Liver (tissue), 9 donors: ENCODE data around the gene RNU6-1. TPM values are rescaled to one million over a fixed set of nuclear protein-coding genes. Genes with fewer than 3 reads are reported as not detected.

Experiments used
- DNase-seq: peaks from one replicate; pipeline ENCODE4 v3.0.0-alpha.2; 2017; ENCODE audit warnings: low spot score
- H3K27ac ChIP-seq, 2 donors: one replicate each; pipeline ENCODE4 v1.7.0; 2013; ENCODE audit warnings: inconsistent platforms in 2 of 2, low read length in 2 of 2, control low read depth in 1 of 2, low read depth in 1 of 2, mild to moderate bottlenecking in 1 of 2
- H3K27me3 ChIP-seq, 4 donors: one replicate each; pipeline versions ENCODE4 v1.6.1 to v1.7.0; 2013; ENCODE audit warnings: low read length in 3 of 4, inconsistent platforms in 1 of 4, mild to moderate bottlenecking in 1 of 4, moderate library complexity in 1 of 4; ENCODE audit not compliant: control insufficient read depth in 4 of 4, insufficient read depth in 4 of 4
- H3K36me3 ChIP-seq, 4 donors: one replicate each; pipeline versions ENCODE4 v1.6.1 to v1.7.0; 2013; ENCODE audit warnings: low read length in 3 of 4, mild to moderate bottlenecking in 3 of 4, low read depth in 1 of 4, moderate library complexity in 1 of 4; ENCODE audit not compliant: control insufficient read depth in 4 of 4, insufficient read depth in 3 of 4
- H3K4me1 ChIP-seq, 4 donors: one replicate each; pipeline versions ENCODE4 v1.6.1 to v1.7.0; 2013; ENCODE audit warnings: low read length in 3 of 4, mild to moderate bottlenecking in 3 of 4, moderate library complexity in 1 of 4; ENCODE audit not compliant: control insufficient read depth in 4 of 4, insufficient read depth in 4 of 4
- H3K4me3 ChIP-seq, 3 donors: one replicate each; pipeline versions ENCODE4 v1.6.1 to v1.7.0; 2013; ENCODE audit warnings: low read length in 3 of 3, control low read depth in 1 of 3, low read depth in 1 of 3, mild to moderate bottlenecking in 1 of 3
- H3K9ac ChIP-seq, 2 donors: one replicate each; pipeline ENCODE4 v1.7.0; 2013; ENCODE audit warnings: low read length in 2 of 2, mild to moderate bottlenecking in 2 of 2, moderate library complexity in 2 of 2, control low read depth in 1 of 2, low read depth in 1 of 2
- H3K9me3 ChIP-seq, 4 donors: one replicate each; pipeline versions ENCODE4 v1.6.1 to v1.7.0; 2013; ENCODE audit warnings: low read length in 3 of 4; ENCODE audit not compliant: control insufficient read depth in 4 of 4
- ATF3 ChIP-seq: IDR thresholded peaks from 2 replicates; pipeline ENCODE4 v1.6.1; 2016; ENCODE audit warnings: antibody characterized with exemption
- CTCF ChIP-seq: fragments of 150-350 bp; IDR thresholded peaks from 2 replicates; pipeline ENCODE4 v1.5.1; 2017; ENCODE audit warnings: improper control_type of control experiment, low read depth, low read length; ENCODE audit not compliant: missing input control
- EGR1 ChIP-seq, 2 donors: IDR thresholded peaks; 2 replicates each; pipeline ENCODE4 v1.6.1; 2016 to 2018; ENCODE audit warnings: antibody characterized with exemption in 2 of 2, low read depth in 2 of 2
- FOXA1 ChIP-seq: IDR thresholded peaks from 2 replicates; pipeline ENCODE4 v1.6.1; 2016; ENCODE audit warnings: antibody characterized with exemption
- FOXA2 ChIP-seq: IDR thresholded peaks from 2 replicates; pipeline ENCODE4 v1.6.1; 2016; ENCODE audit warnings: antibody characterized with exemption
- GABPA ChIP-seq, 2 donors: IDR thresholded peaks in 1 of 2; conservative IDR thresholded peaks in 1 of 2; 2 replicates each; pipeline ENCODE4 v1.6.1; 2016; ENCODE audit warnings: antibody characterized with exemption in 2 of 2, mild to moderate bottlenecking in 1 of 2, moderate library complexity in 1 of 2
- HNF4A ChIP-seq, 2 donors: conservative IDR thresholded peaks; 2 replicates each; pipeline ENCODE4 v1.6.1; 2016; ENCODE audit warnings: antibody characterized with exemption in 2 of 2, mild to moderate bottlenecking in 2 of 2
- JUND ChIP-seq, 2 donors: IDR thresholded peaks; 2 replicates each; pipeline ENCODE4 v1.6.1; 2016; ENCODE audit warnings: antibody characterized with exemption in 2 of 2
- NR2F2 ChIP-seq: IDR thresholded peaks from 2 replicates; pipeline ENCODE4 v1.6.1; 2016; ENCODE audit warnings: antibody characterized with exemption
- REST ChIP-seq: IDR thresholded peaks from 2 replicates; pipeline ENCODE4 v1.6.1; 2016; ENCODE audit warnings: antibody characterized with exemption, mild to moderate bottlenecking
- RXRA ChIP-seq, 2 donors: IDR thresholded peaks; 2 replicates each; pipeline ENCODE4 v1.6.1; 2017 to 2018; ENCODE audit warnings: antibody characterized with exemption in 2 of 2, mild to moderate bottlenecking in 1 of 2
- SP1 ChIP-seq: IDR thresholded peaks from 2 replicates; pipeline ENCODE4 v1.6.1; 2018; ENCODE audit warnings: antibody characterized with exemption, mild to moderate bottlenecking
- TAF1 ChIP-seq: conservative IDR thresholded peaks from 2 replicates; pipeline ENCODE4 v1.6.1; 2016; ENCODE audit warnings: antibody characterized with exemption, mild to moderate bottlenecking
- WGBS: extraction: QIAGEN DNeasy Blood & Tissue Kit; methylation state at CpG from one replicate; pipeline ENCODE4 v1.1.7; 2013; 5-methylcytosine and 5-hydroxymethylcytosine counted together
- polyA plus RNA-seq, 2 donors: library from polyadenylated mRNA; stranded (reverse) in 1 of 2; unstranded in 1 of 2; fragments of 200-250 nt in 1 of 2; fragments of >200 nt in 1 of 2; fragmentation: Nextera tagmentation in 1 of 2; extraction: Ambion mirVana in 1 of 2; gene quantifications; one replicate each; pipeline versions ENCODE4 v1.2.1 to v1.2.3, GENCODE V29; 2013 to 2015
- total RNA-seq, 2 donors: library from RNA; depleted of rRNA; stranded (reverse); fragments of >200 nt; gene quantifications; one replicate each; pipeline ENCODE4 v1.2.3, GENCODE V29; 2014
- TF ChIP-seq, protein P1 (sequence below): IDR thresholded peaks from 2 replicates; pipeline ENCODE4 v1.6.1; 2016; ENCODE audit warnings: antibody characterized with exemption
- TF ChIP-seq, protein P2 (sequence below): IDR thresholded peaks from 2 replicates; pipeline ENCODE4 v1.6.1; 2016; ENCODE audit warnings: antibody characterized with exemption
- donor health status: healthy.
- donor health status: healthy.
- donor health status: healthy.
- donor health status: healthy.
- donor health status: healthy.

The RNU6-1 gene
- total and polyA plus RNA-seq, 4 donors: not detected

GRCh38 chr15:67829647-67830504 lies 10.0 kb downstream of the RNU6-1 start:
- Histone ChIP-seq H3K36me3 (no peaks in the 10 kb centered on the region), H3K4me3 (no peak overlapping the region), H3K27ac (no peak overlapping the region), H3K9ac (no peak overlapping the region), H3K27me3 (peaks cover 3 to 20% (median 14%) of the 10 kb centered on the region in 4 donors), H3K9me3 (peaks cover 0 to 3% (median 0%) of the 10 kb centered on the region in 4 donors), H3K4me1 (peaks cover 25 to 66% (median 44%) of the 10 kb centered on the region in 4 donors)
- DNase-seq: no peak
- 11% methylated on average over 68 of the region's 68 CpGs for WGBS
- TF ChIP-seq HNF4A (conservative IDR thresholded peaks at IDR 0.05) (no peak), NR2F2 (no peak), RXRA (IDR thresholded peaks at IDR 0.05) (no peak), GABPA (IDR thresholded peaks at IDR 0.05 in 1 of 2, conservative IDR thresholded peaks at IDR 0.05 in 1 of 2) (no peak), TAF1 (no peak), CTCF (no peak), JUND (IDR thresholded peaks at IDR 0.05) (no peak), REST (no peak), FOXA1 (no peak)
- TF ChIP-seq, protein P1, sequence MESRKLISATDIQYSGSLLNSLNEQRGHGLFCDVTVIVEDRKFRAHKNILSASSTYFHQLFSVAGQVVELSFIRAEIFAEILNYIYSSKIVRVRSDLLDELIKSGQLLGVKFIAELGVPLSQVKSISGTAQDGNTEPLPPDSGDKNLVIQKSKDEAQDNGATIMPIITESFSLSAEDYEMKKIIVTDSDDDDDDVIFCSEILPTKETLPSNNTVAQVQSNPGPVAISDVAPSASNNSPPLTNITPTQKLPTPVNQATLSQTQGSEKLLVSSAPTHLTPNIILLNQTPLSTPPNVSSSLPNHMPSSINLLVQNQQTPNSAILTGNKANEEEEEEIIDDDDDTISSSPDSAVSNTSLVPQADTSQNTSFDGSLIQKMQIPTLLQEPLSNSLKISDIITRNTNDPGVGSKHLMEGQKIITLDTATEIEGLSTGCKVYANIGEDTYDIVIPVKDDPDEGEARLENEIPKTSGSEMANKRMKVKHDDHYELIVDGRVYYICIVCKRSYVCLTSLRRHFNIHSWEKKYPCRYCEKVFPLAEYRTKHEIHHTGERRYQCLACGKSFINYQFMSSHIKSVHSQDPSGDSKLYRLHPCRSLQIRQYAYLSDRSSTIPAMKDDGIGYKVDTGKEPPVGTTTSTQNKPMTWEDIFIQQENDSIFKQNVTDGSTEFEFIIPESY: no peak
- TF ChIP-seq, protein P2, sequence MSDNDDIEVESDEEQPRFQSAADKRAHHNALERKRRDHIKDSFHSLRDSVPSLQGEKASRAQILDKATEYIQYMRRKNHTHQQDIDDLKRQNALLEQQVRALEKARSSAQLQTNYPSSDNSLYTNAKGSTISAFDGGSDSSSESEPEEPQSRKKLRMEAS: no peak

- Histone ChIP-seq H3K9ac (no peak overlapping the region), H3K27me3 (peaks cover 6 to 28% (median 20%) of the 10 kb centered on the region in 4 donors), H3K4me1 (peaks cover 22 to 63% (median 40%) of the 10 kb centered on the region in 4 donors), H3K4me3 (peak overlapping the region in 1 of 3 donors; percentile 26), H3K27ac (no peak overlapping the region), H3K9me3 (peaks cover 0 to 3% (median 0%) of the 10 kb centered on the region in 4 donors), H3K36me3 (no peaks in the 10 kb centered on the region)
- 7% methylated on average over 54 of the region's 54 CpGs for WGBS
- no peak for DNase-seq
- TF ChIP-seq JUND (IDR thresholded peaks at IDR 0.05): no peak
- TF ChIP-seq NR2F2: no peak
- TF ChIP-seq FOXA2: no peak
- TF ChIP-seq SP1: no peak
- no peak for TF ChIP-seq ATF3
- no peak for TF ChIP-seq FOXA1
- TF ChIP-seq, protein P1: no peak
- TF ChIP-seq EGR1 (IDR thresholded peaks at IDR 0.05; ENCODE audit: low read depth in 2 of 2): no peak
- no peak for TF ChIP-seq REST
These were observed 10.7 kb downstream of the RNU6-1 start for GRCh38 chr15:67828969-67829646.
